ENCODE measurements around the gene GPR161. TPM values are rescaled to one million over a fixed set of nuclear protein-coding genes. Genes with fewer than 3 reads are reported as not detected.

The GPR161 gene
- total RNA-seq, 1 donor from 2014 or later, result 11.5 TPM

- DNase-seq, result no peak
Observed at GRCh38 chr1:168105846-168106245, 30.9 kb downstream of the GPR161 start.

DNA sequence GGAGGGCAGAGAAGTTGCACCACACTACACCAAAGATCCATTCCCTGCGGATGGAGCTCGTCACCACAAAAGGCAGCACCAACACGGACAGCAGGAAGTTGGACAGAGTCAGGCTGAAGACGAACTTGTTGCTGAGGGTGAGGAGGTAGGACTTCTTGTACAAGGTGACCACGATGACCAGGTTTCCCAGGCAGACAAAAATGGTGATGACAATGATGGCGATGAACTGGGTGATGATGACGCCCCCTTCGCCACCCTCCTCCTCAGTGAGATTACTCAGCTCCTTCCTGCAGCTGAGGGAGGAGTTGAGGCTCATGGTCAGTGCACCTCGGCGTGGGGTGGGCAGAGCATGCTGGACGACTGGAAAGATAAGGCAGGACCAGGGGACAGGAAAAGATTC lies 32.2 kb downstream of the GPR161 start:
- no peak for DNase-seq

- DNase-seq, result no peak
Observed at GRCh38 chr1:168102487-168102886, 34.2 kb downstream of the GPR161 start.

DNA sequence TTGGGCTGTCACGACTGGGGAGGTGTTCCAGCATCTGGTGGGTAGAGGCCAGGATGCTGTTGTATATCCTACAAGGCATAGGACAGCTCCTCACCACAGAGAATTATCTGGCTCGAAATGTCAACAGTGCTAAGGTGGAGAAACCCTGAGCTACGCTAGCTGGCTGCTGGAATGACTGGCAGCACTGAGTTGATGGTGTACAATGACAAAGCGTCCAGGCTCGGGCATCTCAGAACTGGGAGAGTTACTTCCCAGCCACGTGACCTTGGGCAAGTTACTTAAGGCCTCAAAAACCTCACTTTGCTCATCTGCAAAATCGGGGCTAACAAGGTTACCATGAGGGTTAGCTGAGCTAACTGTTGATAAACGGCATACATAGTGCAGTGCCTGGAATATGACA lies 35.4 kb downstream of the GPR161 start:
- no peak for DNase-seq

DNA sequence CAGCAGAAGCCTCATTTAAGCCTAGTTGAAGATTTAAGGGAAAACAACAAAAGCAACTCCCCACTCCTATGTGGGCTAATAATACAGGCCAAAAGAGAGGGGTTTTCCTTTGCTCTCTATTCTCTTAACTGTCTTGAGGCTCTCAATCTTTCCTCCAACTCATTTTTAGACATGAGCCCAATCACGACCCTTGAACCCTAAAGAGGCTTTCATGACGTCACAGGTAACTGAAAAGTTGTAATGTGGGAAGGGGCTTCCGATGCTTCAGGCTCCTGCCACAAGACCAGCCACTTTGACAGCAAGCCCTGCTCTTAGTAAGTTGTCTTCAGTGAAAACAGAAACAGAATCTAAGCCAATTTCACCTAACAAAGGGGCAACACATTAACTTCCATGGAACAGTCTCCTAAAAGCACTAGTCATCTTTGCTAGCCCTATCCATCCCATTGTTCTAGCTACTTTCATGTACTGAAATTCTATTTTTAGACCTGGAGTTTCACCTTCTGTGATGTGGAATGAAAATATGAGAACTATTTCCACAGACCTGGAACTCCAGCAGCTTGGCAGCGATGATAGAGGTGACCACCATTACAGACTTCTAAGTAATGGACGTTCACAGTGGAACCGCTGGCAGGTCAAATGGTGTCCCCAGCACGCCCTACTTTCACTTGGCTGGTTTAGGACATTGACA lies 36.3 kb downstream of the GPR161 start:
- no peak for DNase-seq

DNA sequence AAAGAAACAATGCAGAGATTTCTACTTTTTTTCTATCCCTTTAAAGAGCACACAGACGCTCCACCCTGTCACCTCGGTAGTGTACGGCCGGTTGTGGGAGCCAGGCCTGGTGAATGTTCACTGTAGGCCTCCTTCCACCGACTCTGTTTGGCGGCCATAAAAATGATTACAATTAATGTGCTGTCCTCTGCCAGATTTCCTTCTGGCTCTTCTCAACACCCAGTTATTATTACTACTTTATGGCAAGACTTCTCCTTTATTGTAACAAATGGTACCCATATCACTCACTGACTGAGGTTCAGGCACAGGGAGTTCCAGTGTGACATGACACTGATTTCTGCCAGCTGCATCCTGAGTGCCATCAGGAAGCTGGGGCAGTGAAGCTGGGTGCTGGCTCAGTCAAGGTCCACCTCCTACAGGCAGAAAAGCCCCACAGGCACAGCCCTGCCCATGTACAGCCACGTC lies 37.4 kb downstream of the GPR161 start:
- no peak for DNase-seq

DNA sequence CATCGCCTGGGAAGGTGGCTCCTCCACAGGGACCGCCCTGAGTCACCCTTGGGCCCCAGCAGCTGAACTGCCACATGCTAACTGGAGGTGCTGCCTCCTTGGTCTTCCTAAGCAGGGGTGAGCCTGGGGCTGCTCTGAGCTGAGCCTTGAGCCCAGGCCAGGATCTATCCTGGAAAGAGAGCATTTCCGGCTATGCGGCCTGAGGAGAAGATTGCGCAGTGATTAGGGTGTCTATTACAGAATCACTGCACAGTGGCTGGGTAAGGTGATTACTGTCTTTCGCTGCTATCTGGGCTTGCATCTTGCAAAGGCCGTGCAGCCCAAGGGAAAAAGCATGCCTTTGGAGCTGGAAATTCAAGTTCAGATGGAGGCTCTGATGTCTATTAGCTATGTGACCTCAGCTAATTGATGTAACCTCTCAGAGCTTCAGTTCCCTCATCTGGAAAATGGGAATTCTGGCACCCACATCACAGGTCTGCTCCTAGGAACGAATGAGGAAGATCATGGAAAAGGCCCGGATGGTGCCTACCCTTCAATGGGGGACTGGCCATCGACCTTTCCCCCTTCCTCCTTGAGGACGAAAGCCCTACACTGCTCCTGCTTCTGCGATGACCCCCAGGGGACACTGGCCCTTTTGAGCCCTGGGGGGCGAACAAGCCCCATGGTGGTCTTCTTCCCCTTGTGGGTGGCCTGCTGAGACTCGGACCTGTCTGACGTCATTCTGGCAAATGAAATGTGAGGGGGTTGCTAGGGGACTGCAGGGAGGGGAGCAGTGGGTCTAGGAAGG lies 38.0 kb downstream of the GPR161 start:
- no peak for DNase-seq

- DNase-seq, result no peak
Observed at GRCh38 chr1:168097921-168098528, 38.7 kb downstream of the GPR161 start.

DNA sequence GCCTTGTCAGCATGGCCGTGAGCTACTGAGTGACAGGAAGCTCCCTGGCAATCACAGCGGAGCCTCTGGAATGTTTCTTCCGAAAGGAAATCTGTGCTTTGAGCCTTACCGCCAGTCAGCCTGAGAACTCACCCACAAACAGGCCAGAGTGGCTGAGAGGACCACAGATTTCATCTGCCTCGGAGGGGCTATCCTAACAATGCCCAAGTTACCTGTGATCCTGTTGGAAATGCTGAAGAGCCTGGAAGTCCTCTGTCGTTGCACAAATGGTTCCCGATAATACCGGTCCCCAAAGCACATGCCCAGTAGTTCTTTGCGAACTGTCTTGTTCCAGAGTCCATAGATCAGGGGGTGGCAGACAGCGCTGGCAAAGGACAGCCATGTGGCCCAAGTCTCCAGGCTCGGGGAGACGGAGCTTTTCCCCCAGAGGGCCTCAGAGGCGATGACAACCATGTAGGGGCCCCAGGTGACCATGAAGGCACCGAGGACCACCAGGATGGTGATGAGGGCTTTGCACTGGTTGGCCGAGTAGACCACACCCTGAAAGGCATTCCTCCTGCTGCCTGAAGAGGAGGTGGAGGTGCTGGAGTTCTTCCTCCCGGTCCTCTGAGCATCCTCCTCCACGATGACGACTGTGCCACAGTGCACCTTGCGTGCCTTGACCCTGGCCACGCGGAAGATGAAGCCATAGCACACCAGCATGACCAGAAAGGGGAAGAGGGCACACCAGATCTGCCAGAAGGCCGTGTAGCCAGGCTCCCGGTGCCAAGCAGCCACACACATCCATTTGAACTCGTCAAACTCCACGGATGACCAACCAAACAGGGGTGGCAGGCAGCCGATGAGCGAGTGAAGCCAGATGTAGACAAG lies 40.2 kb downstream of the GPR161 start:
- DNase-seq, result no peak

- no peak for DNase-seq
Observed at GRCh38 chr1:168095476-168095875, 41.3 kb downstream of the GPR161 start.

- DNase-seq, result no peak
Observed at GRCh38 chr1:168093616-168094015, 43.1 kb downstream of the GPR161 start.

- no peak for DNase-seq
Observed at GRCh38 chr1:168092566-168093355, 44.0 kb downstream of the GPR161 start.

DNA sequence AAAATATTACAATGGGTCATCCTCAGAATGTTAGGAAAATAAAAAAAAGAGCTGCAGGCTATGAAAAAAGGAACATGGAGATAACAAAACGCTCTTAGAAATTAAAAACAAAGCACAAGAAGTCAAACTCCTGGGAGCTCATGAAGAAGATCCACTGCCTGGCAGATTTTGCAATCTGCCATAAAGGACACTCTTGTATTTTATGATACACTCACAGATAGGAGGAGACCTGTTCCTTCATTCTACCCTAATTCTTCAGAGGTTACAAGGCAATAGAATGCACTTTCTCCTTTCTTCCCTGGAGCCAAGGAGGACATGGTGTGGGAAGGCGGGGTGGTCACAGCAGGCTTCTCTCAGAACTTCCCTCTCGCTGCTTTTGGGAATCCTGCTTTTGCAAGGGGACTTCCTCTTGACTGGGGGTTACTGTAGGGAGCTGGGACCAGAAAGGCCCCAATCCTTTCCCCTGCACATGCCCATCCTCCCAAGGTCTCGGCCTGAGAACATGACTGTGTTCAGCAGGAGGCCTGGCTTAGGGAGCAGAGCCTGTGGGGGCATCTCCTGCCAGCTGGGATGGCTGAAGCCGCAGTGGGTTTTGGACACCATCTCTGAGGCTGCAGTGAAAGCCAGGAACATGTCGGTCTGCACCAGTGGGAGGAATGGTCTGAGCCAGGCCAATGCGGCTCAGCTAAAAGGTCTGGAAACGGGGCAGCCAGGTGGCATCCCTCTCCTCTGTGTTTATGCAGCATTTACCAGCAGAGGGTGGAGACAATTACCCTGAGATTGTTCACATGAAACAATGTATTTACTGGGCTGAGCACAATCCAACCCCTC lies 44.8 kb downstream of the GPR161 start:
- DNase-seq, result no peak

GRCh38 chr1:168091063-168091462 lies 45.7 kb downstream of the GPR161 start:
- no peak for DNase-seq

GRCh38 chr1:168090395-168090794 lies 46.3 kb downstream of the GPR161 start:
- DNase-seq, result no peak

DNA sequence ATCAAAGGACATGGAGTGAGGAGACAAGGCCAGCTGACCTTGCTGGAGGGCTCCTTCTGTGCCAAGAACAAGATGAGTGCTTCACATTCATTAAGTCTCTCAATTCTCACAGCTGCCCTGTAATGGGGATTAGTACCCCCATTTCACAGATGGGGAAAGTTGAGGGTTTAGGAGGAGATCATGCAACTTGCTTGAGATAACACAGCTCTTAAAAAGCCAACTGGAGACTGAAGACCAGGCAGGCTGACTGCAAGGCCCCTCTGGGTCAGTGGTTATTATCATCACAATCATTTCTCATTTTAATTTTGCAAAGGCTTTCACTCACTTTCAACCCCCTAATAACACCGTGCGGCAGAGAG lies 46.8 kb downstream of the GPR161 start:
- DNase-seq, result no peak

GRCh38 chr1:168089326-168089978 lies 47.3 kb downstream of the GPR161 start:
- DNase-seq, result no peak

DNA sequence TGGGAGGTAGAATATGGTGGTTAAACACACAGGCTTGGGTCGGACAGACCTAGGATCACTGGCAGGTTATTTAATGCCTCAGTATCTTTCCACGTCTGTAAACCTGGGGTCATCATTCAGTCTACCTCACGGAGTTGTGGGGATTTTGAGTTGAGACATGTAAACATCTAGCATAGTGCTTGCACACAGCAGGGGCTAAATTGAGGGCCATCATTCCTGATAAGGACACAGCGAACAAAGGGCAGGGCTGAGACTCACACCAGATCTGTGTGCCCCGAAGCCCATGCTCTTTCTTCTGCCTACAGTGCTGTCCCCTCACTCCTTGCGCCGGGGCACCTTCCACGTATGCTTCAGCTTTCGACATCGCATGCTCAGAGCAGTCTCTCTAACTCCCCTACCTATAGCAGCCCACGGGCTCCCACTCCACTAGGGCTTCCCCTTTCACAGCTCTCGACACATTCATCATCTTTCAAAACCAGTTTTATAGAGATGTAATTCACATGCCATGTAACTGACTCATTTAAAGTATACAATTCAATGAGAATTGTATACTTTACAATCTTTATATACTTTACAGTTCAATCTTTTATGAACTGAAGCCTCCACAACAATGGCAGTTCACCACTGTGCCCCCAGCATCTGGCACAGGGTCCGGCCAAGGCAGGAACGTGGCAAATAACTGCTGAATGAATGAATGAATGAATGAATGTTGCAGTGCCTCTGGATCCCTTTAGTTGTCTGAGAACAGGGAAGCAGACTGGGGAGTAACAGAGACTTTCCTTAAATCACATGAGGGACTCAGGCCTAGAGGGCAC lies 48.0 kb downstream of the GPR161 start:
- DNase-seq, result no peak

DNA sequence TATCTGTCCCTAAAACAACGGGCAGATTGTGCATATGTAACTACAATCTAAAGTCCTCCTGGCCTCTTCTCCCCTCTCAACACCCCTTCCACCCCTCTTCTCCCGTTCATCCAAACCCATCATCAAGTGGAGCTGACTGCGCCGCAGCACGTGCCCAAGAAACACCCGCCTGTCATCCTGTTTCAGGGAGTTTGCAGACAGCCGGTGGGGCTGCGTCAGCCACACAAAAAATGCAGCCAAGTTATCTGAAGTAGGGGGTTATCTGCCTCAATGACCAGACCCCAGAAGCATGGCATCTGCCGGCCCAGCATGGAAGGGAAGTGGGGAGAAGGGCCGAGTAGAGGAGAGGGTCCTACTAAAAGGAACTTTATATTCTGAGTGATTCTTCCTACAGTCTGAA lies 49.0 kb downstream of the GPR161 start:
- DNase-seq, result no peak

Data from skin of body (tissue), 2 donors.